Neuronal stem cell (in vitro differentiated cells): ENCODE data around the gene TRAF3.
A peak's percentile ranks its signal among the peaks of the same experiment; 100 is the strongest.

ENCODE experiments used
- DNase-seq: peaks from one replicate; pipeline ENCODE4 v3.0.0-alpha.2; 2013; ENCODE audit warnings: low spot score
- H2AFZ ChIP-seq: one replicate; pipeline ENCODE4 v1.6.1; 2013; ENCODE audit warnings: mild to moderate bottlenecking, low read length, inconsistent platforms
- H2AK5ac ChIP-seq: 2 replicates; pipeline ENCODE4 v1.6.1; 2013; ENCODE audit warnings: low read depth, mild to moderate bottlenecking, inconsistent platforms, low read length, moderate library complexity, mixed read lengths
- H2BK120ac ChIP-seq: 2 replicates; pipeline ENCODE4 v1.6.1; 2013; ENCODE audit warnings: low read depth, mild to moderate bottlenecking, inconsistent platforms, low read length, moderate library complexity, mixed read lengths
- H2BK12ac ChIP-seq: one replicate; pipeline ENCODE4 v1.6.1; 2013; ENCODE audit warnings: low read length, inconsistent platforms
- H2BK15ac ChIP-seq: 2 replicates; pipeline ENCODE4 v1.6.1; 2013; ENCODE audit warnings: mild to moderate bottlenecking, low read length, inconsistent platforms, mixed read lengths
- H2BK5ac ChIP-seq: one replicate; pipeline ENCODE4 v1.6.1; 2013; ENCODE audit warnings: inconsistent platforms, mild to moderate bottlenecking, low read length, moderate library complexity
- H3K14ac ChIP-seq: one replicate; pipeline ENCODE4 v1.6.1; 2013; ENCODE audit warnings: low read length, inconsistent platforms
- H3K18ac ChIP-seq: 2 replicates; pipeline ENCODE4 v1.6.1; 2013; ENCODE audit warnings: low read length, inconsistent platforms
- H3K23ac ChIP-seq: 2 replicates; pipeline ENCODE4 v1.6.1; 2013; ENCODE audit warnings: low read depth, mild to moderate bottlenecking, mixed read lengths, low read length, inconsistent platforms; ENCODE audit not compliant: poor library complexity
- H3K27ac ChIP-seq: replicated peaks from 3 replicates; pipeline ENCODE4 v1.5.1; 2013; ENCODE audit warnings: low read length, inconsistent platforms
- H3K27me3 ChIP-seq, 3 experiments: 2 replicates each; pipeline ENCODE4 v1.6.1; 2013; ENCODE audit warnings: low read length in 3 of 3, mild to moderate bottlenecking in 2 of 3, inconsistent platforms in 1 of 3, low read depth in 1 of 3, mixed read lengths in 1 of 3, moderate library complexity in 1 of 3; ENCODE audit not compliant: control insufficient read depth in 3 of 3, insufficient read depth in 3 of 3
- H3K36me3 ChIP-seq, 2 donors: replicated peaks in 1 of 2; 2 replicates each; pipeline ENCODE4 v1.6.1; 2013; ENCODE audit warnings: low read length in 2 of 2; ENCODE audit not compliant: control insufficient read depth in 2 of 2, insufficient read depth in 2 of 2
- H3K4ac ChIP-seq: 2 replicates; pipeline ENCODE4 v1.6.1; 2013; ENCODE audit warnings: inconsistent platforms, mild to moderate bottlenecking, low read length, moderate library complexity
- H3K4me1 ChIP-seq, 2 donors: 1 replicate in 1 of 2; 2 replicates in 1 of 2; pipeline ENCODE4 v1.6.1; 2013; ENCODE audit warnings: low read length in 2 of 2, low read depth in 1 of 2; ENCODE audit not compliant: control insufficient read depth in 2 of 2, insufficient read depth in 1 of 2
- H3K4me2 ChIP-seq: one replicate; pipeline ENCODE4 v1.6.1; 2013; ENCODE audit warnings: mild to moderate bottlenecking, low read length, inconsistent platforms; ENCODE audit not compliant: insufficient read depth, poor library complexity, severe bottlenecking
- H3K4me3 ChIP-seq, 2 donors: 2 replicates each; pipeline ENCODE4 v1.5.1; 2013; ENCODE audit warnings: low read length in 2 of 2, mild to moderate bottlenecking in 2 of 2, inconsistent platforms in 1 of 2, moderate library complexity in 1 of 2
- H3K79me1 ChIP-seq: one replicate; pipeline ENCODE4 v1.6.1; 2013; ENCODE audit warnings: low read depth, mild to moderate bottlenecking, inconsistent platforms, low read length, moderate library complexity
- H3K9ac ChIP-seq: one replicate; pipeline ENCODE4 v1.6.1; 2013; ENCODE audit warnings: mild to moderate bottlenecking, low read depth, low read length, inconsistent platforms; ENCODE audit not compliant: poor library complexity
- H3K9me3 ChIP-seq, 2 donors: replicated peaks in 1 of 2; 2 replicates each; pipeline versions ENCODE3 to v1.6.1; 2013; ENCODE audit warnings: low read length in 2 of 2, mild to moderate bottlenecking in 2 of 2, inconsistent platforms in 1 of 2, low read depth in 1 of 2, mixed read lengths in 1 of 2, moderate library complexity in 1 of 2; ENCODE audit not compliant: control insufficient read depth in 2 of 2, insufficient read depth in 1 of 2
- H4K8ac ChIP-seq: one replicate; pipeline ENCODE4 v1.6.1; 2013; ENCODE audit warnings: low read depth, mild to moderate bottlenecking, inconsistent platforms, low read length, moderate library complexity
- H4K91ac ChIP-seq: one replicate; pipeline ENCODE4 v1.6.1; 2013; ENCODE audit warnings: low read length, low read depth, mild to moderate bottlenecking, inconsistent platforms; ENCODE audit not compliant: poor library complexity
- WGBS, 2 donors: extraction: QIAGEN DNeasy Blood & Tissue Kit; methylation state at CpG; one replicate each; pipeline ENCODE4 v1.1.7; 2013; ENCODE audit warnings: missing lambda C conversion rate in 2 of 2, mixed read lengths in 1 of 2; ENCODE audit not compliant: insufficient read length in 2 of 2, insufficient replicate concordance in 1 of 2; ENCODE audit errors: extremely low coverage in 2 of 2; 5-methylcytosine and 5-hydroxymethylcytosine counted together

TRAF3 gene

DNA sequence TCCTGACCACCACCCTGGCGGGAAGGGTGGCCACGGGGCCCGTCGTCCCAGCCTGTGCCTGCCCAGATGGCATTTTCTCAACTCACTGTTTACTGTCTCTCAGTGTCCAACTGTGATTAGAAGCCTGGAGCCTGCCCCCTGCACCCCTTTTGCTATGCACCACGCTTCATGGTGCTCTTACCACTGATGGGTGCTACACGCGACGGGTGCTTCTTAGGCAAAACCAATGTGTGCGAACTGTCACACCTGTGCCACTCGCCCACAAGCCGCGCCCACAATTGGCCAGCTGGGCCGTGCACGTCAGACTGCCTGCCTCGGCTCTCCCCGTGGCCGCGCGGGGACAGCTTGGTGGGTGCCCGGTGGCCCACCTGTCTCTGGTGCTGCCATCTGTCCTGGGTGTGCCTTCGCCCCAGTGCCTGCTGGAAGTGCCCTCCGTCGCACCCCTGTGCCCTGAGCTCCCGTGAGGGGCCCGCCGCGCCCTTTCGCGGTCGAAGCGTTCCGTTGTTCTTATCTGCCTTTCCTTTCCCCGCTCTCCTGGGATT lies 130.1 kb downstream of the TRAF3 start:
- Histone ChIP-seq H3K36me3 (peaks cover 15 to 50% of the 10 kb centered on the region in 2 donors), H4K91ac (no peak overlapping the region), H3K9me3 (peaks cover 11 to 13% of the 10 kb centered on the region in 2 donors), H3K18ac (no peak overlapping the region), H3K4me2 (no peak overlapping the region), H3K4ac (no peak overlapping the region), H3K4me1 (no peaks in the 10 kb centered on the region), H3K27me3 (no peaks in the 10 kb centered on the region), H3K14ac (no peak overlapping the region), H2AK5ac (peak overlapping the region; percentile 65), H2BK120ac (no peak overlapping the region), H3K79me1 (peaks cover 1% of the 10 kb centered on the region), H3K9ac (peak overlapping the region; percentile 3), H4K8ac (no peak overlapping the region), H3K27ac (no peak overlapping the region), H3K4me3 (peak overlapping the region in 1 of 2 donors; percentile 32), H3K23ac (no peak overlapping the region), H2AFZ (no peak overlapping the region), H2BK12ac (no peak overlapping the region), H2BK5ac (no peak overlapping the region), H2BK15ac (no peak overlapping the region)
- WGBS, 2 donors: no CpG with 5 or more reads among the region's 33 CpGs
- DNase-seq: no peak

DNA sequence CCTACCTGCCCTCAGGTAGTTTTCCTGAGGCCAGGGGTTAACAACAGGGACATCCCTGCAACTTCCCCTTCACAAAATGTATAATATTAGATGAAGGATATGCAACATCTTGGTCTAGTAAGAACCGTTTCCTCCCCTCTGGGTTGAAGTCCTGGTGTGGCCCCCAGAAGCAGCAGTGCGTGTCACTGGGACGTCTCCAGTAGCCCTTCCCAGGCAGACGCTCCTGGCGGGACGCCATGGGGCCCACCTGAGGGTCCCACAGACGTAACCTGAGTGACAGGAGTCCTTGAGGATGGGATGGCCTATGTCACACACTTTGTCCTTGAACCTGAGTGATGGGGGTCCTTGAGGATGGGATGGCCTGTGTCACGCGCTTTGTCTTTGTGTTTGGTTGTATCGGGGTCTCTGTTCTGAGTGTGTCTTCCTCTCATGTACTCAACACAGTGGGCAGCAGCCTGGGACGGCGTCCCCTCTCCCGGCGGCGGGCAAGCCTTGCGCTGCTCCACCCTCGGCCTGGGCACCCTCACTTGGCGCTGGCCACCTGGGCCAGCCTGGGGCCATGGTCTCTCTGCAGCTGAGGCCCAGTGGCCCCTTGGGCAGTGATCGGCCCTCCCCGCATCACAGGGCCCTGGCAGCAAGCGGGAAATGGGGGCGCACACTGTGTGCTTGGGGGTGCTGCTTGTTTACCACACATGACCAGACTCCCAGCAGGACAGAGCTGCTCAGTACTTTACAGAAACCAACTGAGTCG lies 130.9 kb downstream of the TRAF3 start:
- Histone ChIP-seq H3K9ac (no peak overlapping the region), H3K4me3 (no peak overlapping the region), H2BK5ac (peak overlapping the region; percentile 8), H2AFZ (no peak overlapping the region), H2BK15ac (no peak overlapping the region), H3K23ac (no peak overlapping the region), H3K27me3 (no peaks in the 10 kb centered on the region), H3K9me3 (peaks cover 11 to 13% of the 10 kb centered on the region in 2 donors), H2BK120ac (no peak overlapping the region), H3K4me1 (no peaks in the 10 kb centered on the region), H3K4me2 (no peak overlapping the region), H3K18ac (peak overlapping the region; percentile 4), H3K27ac (no peak overlapping the region), H3K79me1 (peaks cover 1% of the 10 kb centered on the region), H2AK5ac (no peak overlapping the region), H3K14ac (no peak overlapping the region), H3K4ac (no peak overlapping the region), H2BK12ac (no peak overlapping the region), H3K36me3 (peaks cover 15 to 44% of the 10 kb centered on the region in 2 donors), H4K8ac (no peak overlapping the region), H4K91ac (no peak overlapping the region)
- WGBS, 2 donors: no CpG with 5 or more reads among the region's 23 CpGs
- no peak for DNase-seq

DNA sequence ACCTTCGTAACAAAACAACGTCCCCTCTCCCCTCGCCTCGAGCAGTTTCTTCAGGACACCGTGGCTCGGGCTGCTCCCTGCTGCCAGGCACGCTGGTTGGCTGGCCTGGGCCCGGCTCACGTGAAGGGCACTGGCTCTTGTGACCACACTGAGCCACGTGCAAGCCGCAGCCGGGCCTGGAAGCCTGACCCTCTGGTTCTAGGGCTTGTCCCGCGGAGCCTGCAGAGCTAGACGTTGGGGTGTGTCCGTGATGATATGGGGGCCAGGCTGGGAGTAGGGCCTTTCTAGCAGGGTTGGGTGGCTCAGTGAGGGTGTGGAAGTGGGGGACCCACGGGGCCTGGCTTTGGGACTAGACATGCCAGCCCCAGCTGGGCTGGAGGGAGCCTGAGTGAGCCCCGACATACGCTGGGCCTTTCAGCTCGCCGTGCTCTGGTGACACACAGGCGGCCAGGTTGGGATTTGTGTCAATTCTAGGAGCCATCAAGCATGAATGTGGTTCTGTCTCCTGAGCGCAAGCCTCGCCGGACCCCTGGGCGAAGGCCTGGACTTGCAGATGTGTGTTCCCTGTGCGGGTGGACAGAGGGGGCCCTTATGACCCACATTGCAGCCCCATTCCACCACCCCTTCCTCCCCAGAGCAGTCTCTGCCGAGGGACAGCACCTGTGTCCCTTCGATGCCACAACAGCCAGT lies 131.7 kb downstream of the TRAF3 start:
- Histone ChIP-seq H2AFZ (no peak overlapping the region), H3K9ac (no peak overlapping the region), H2BK120ac (no peak overlapping the region), H2BK15ac (peak overlapping the region; percentile 47), H3K27ac (no peak overlapping the region), H2AK5ac (no peak overlapping the region), H2BK12ac (no peak overlapping the region), H3K14ac (peak overlapping the region; percentile 47), H3K4me1 (no peaks in the 10 kb centered on the region), H3K4me2 (no peak overlapping the region), H2BK5ac (peak overlapping the region; percentile 8), H3K27me3 (no peaks in the 10 kb centered on the region), H3K4ac (no peak overlapping the region), H4K8ac (no peak overlapping the region), H4K91ac (no peak overlapping the region), H3K4me3 (peak overlapping the region in 1 of 2 donors; percentile 20), H3K79me1 (peaks cover 1% of the 10 kb centered on the region), H3K9me3 (peaks cover 11 to 13% of the 10 kb centered on the region in 2 donors), H3K18ac (peak overlapping the region; percentile 35), H3K23ac (peak overlapping the region; percentile 49), H3K36me3 (peaks cover 14 to 37% of the 10 kb centered on the region in 2 donors)
- no peak for DNase-seq
- no CpG with 5 or more reads among the region's 29 CpGs for WGBS, 2 donors

DNA sequence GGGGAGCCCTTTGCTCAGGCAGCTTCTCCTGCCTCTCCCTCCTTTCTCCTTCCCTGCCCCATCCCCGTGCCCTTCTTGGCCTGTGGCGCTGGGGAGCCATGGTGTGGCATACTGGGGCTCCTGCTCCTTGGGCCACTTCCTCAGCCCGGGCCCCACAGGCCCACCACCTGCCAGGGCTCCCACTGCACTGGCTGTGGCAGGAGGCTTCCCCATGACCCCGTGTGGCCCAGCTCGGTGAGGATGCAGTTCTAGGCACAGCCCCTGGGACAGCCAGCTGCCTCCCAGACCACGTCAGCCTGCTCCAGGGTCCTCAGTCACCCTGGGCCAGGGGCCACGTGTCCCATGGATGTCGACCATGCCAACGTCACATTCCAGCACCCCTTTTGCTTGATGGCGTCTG lies 132.2 kb downstream of the TRAF3 start:
- peak overlapping the region in 1 of 2 donors; percentile 20 for H3K4me3 ChIP-seq
- peak overlapping the region; percentile 49 for H3K23ac ChIP-seq
- DNase-seq: no peak
- H3K4me1 ChIP-seq: no peaks in the 10 kb centered on the region
- H3K36me3 ChIP-seq: peaks cover 13 to 35% of the 10 kb centered on the region in 2 donors
- H3K27me3 ChIP-seq: no peaks in the 10 kb centered on the region
- H3K14ac ChIP-seq: peak overlapping the region; percentile 31
- no peak overlapping the region for H2AK5ac ChIP-seq
- no peak overlapping the region for H2BK12ac ChIP-seq
- peaks cover 11 to 13% of the 10 kb centered on the region in 2 donors for H3K9me3 ChIP-seq
- no peak overlapping the region for H4K8ac ChIP-seq
- peak overlapping the region; percentile 8 for H2BK5ac ChIP-seq
- peaks cover 1% of the 10 kb centered on the region for H3K79me1 ChIP-seq
- no peak overlapping the region for H2AFZ ChIP-seq
- H3K9ac ChIP-seq: no peak overlapping the region
- H2BK120ac ChIP-seq: no peak overlapping the region
- H3K4ac ChIP-seq: no peak overlapping the region
- H2BK15ac ChIP-seq: peak overlapping the region; percentile 47
- peak overlapping the region; percentile 72 for H3K18ac ChIP-seq
- H4K91ac ChIP-seq: no peak overlapping the region
- no peak overlapping the region for H3K4me2 ChIP-seq
- no CpG with 5 or more reads among the region's 10 CpGs for WGBS, 2 donors
- no peak overlapping the region for H3K27ac ChIP-seq
